HepG2 (cell line): ENCODE measurements around the gene CKLF. TPM values are rescaled to one million over a fixed set of nuclear protein-coding genes. Genes with fewer than 3 reads are reported as not detected.
A peak's percentile ranks its signal among the peaks of the same experiment; 100 is the strongest.

Source experiments
- AHR ChIP-seq: IDR thresholded peaks from 2 replicates; pipeline ENCODE4 v1.6.1; 2018; ENCODE audit warnings: missing genetic modification reagents, missing compliant biosample characterization
- NFKBIZ ChIP-seq: IDR thresholded peaks from 2 replicates; pipeline ENCODE4 v1.6.1; 2018; ENCODE audit warnings: missing genetic modification reagents, missing compliant biosample characterization
- POLR2A ChIP-seq, 2 experiments: IDR thresholded peaks; 2 replicates each; pipeline ENCODE4 v1.6.1; 2011; ENCODE audit warnings: low read depth in 2 of 2, low read length in 2 of 2, mild to moderate bottlenecking in 1 of 2, moderate library complexity in 1 of 2; ENCODE audit not compliant: insufficient read depth in 1 of 2
- RBM39 ChIP-seq: fragments of 200-400 bp; formaldehyde crosslinking; IDR thresholded peaks from one replicate; pipeline ENCODE4 v1.6.1; 2018; ENCODE audit warnings: antibody characterized with exemption, mild to moderate bottlenecking, low read depth, low read length; ENCODE audit not compliant: poor library complexity, severe bottlenecking
- ZNF253 ChIP-seq: sonication (generic); formaldehyde crosslinking; IDR thresholded peaks from 2 replicates; pipeline ENCODE4 v1.8.0; 2022; ENCODE audit warnings: mild to moderate bottlenecking, missing genetic modification reagents, borderline replicate concordance
- ZNF382 ChIP-seq: sonication (generic); formaldehyde crosslinking; IDR thresholded peaks from 2 replicates; pipeline ENCODE4 v1.5.0; 2020; ENCODE audit warnings: missing genetic modification reagents, mild to moderate bottlenecking, borderline replicate concordance
- ZNF484 ChIP-seq: sonication (generic); formaldehyde crosslinking; IDR thresholded peaks from 2 replicates; pipeline ENCODE4 v1.5.1; 2020; ENCODE audit warnings: mild to moderate bottlenecking, low read depth, missing genetic modification reagents, borderline replicate concordance
- ZNF557 ChIP-seq: sonication (generic); formaldehyde crosslinking; IDR thresholded peaks from 2 replicates; pipeline ENCODE4 v1.4.0; 2020; ENCODE audit warnings: missing genetic modification reagents
- ZNF577 ChIP-seq: sonication (generic); formaldehyde crosslinking; IDR thresholded peaks from 2 replicates; pipeline ENCODE4 v1.4.0; 2020; ENCODE audit warnings: mild to moderate bottlenecking, low read depth, missing genetic modification reagents, borderline replicate concordance
- ZNF674 ChIP-seq: sonication (generic); formaldehyde crosslinking; IDR thresholded peaks from 2 replicates; pipeline ENCODE4 v1.5.0; 2020; ENCODE audit warnings: low read depth, mild to moderate bottlenecking, missing genetic modification reagents
- ZNF724P ChIP-seq: sonication (generic); formaldehyde crosslinking; IDR thresholded peaks from 2 replicates; pipeline ENCODE4 v1.8.0; 2022; ENCODE audit warnings: missing genetic modification reagents, borderline replicate concordance
- ZNF773 ChIP-seq: sonication (generic); formaldehyde crosslinking; IDR thresholded peaks from 2 replicates; pipeline ENCODE4 v1.4.0; 2020; ENCODE audit warnings: missing genetic modification reagents, borderline replicate concordance
- ZNF839 ChIP-seq: sonication (generic); formaldehyde crosslinking; IDR thresholded peaks from 2 replicates; pipeline ENCODE4 v1.4.0; 2020; ENCODE audit warnings: missing genetic modification reagents, mild to moderate bottlenecking, borderline replicate concordance
- polyA plus RNA-seq, 8 experiments: library from polyadenylated mRNA; depleted of rRNA in 3 of 8; stranded (reverse) in 7 of 8; unstranded in 1 of 8; fragments of >200 nt; fragmentation: Illumina TruSeq in 4 of 8; extraction: Trizol in 4 of 8; gene quantifications; 2 replicates each; pipeline versions ENCODE4 v1.2.1 to v1.2.3, GENCODE V29; 2011 to 2016; ENCODE audit warnings: low read depth in 4 of 8, missing spikeins in 1 of 8, mixed read lengths in 1 of 8; ENCODE audit not compliant: insufficient read depth in 1 of 8
- total RNA-seq, 5 experiments: library from RNA; depleted of rRNA; stranded (reverse); fragments of >200 nt; fragmentation: Illumina TruSeq; extraction: Trizol; gene quantifications; 2 replicates each; pipeline ENCODE4 v1.2.3, GENCODE V29; 2016; ENCODE audit warnings: low read depth in 1 of 5
- TF ChIP-seq, protein P1 (sequence below): sonication (generic); formaldehyde crosslinking; IDR thresholded peaks from 2 replicates; pipeline ENCODE4 v1.4.0; 2020; ENCODE audit warnings: missing genetic modification reagents, borderline replicate concordance
- TF ChIP-seq, protein P2 (sequence below): sonication (generic); formaldehyde crosslinking; conservative IDR thresholded peaks from 2 replicates; pipeline ENCODE4 v1.8.1; 2023; ENCODE audit warnings: missing genetic modification reagents
- TF ChIP-seq, protein P3 (sequence below): sonication (generic); formaldehyde crosslinking; IDR thresholded peaks from 2 replicates; pipeline ENCODE4 v1.9.0; 2022; ENCODE audit warnings: low read depth, missing genetic modification reagents
- TF ChIP-seq, protein P4 (sequence below): sonication (generic); formaldehyde crosslinking; IDR thresholded peaks from 2 replicates; pipeline ENCODE4 v1.4.0; 2020; ENCODE audit warnings: mild to moderate bottlenecking, low read depth, missing genetic modification reagents

Gene CKLF
- total and polyA plus RNA-seq, 2 of the 13 experiments (the other 11 are each of a cell fraction or from before 2014, with no cell fraction given) = 120 to 167 TPM

DNA sequence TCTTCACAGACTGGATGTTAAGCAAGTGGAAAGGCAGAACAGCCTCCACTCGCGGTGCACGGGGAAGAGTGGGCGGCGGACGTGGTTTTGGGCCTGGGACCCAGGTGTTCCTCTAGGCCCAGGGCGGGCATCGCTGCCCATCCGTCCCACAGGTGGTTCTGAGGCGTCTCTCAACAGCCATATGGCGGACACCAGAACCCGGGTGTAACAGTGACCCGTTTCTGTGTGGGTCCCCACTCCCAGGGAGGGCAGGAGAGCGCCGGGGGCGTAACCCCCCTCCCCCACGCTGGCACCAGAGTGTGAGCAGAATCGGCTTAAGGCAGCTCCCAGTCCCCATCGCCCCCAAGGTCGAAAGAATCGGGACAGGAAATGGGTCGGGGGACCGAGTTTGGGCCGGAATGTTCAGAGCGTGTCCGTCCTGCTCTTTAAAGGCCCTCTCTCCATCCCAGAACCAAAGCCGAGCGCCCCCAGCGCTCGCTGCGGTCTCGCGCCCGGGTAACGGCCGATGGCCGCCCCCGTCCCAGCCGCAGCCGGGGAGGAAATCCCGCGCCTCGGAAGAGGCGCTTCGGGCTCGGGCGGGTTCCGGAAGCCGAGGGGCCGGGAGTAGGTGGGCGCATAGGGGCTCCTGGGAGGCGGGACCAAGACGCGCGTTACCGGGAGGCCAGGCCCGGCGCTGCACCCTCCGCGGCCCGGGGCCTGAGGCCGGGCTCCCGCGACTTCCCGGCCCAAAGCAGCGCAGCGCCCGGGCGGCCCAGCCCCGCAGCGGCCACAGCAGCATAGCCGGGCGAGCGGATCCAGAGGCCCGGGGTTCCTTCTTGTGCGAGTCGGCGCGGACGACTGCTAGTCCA, 2.9 kb upstream of the CKLF start, which contains the start of gene TK2 (continued):
- TF ChIP-seq, protein P1, sequence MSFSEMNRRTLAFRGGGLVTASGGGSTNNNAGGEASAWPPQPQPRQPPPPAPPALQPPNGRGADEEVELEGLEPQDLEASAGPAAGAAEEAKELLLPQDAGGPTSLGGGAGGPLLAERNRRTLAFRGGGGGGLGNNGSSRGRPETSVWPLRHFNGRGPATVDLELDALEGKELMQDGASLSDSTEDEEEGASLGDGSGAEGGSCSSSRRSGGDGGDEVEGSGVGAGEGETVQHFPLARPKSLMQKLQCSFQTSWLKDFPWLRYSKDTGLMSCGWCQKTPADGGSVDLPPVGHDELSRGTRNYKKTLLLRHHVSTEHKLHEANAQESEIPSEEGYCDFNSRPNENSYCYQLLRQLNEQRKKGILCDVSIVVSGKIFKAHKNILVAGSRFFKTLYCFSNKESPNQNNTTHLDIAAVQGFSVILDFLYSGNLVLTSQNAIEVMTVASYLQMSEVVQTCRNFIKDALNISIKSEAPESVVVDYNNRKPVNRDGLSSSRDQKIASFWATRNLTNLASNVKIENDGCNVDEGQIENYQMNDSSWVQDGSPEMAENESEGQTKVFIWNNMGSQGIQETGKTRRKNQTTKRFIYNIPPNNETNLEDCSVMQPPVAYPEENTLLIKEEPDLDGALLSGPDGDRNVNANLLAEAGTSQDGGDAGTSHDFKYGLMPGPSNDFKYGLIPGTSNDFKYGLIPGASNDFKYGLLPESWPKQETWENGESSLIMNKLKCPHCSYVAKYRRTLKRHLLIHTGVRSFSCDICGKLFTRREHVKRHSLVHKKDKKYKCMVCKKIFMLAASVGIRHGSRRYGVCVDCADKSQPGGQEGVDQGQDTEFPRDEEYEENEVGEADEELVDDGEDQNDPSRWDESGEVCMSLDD (CRISPR knock-in tag) = no peak; the same call in 1 of the 2 replicates
- peak; percentile 75; the same call in 1 of the 2 replicates for TF ChIP-seq ZNF674 (CRISPR knock-in tag)
- TF ChIP-seq, protein P2, sequence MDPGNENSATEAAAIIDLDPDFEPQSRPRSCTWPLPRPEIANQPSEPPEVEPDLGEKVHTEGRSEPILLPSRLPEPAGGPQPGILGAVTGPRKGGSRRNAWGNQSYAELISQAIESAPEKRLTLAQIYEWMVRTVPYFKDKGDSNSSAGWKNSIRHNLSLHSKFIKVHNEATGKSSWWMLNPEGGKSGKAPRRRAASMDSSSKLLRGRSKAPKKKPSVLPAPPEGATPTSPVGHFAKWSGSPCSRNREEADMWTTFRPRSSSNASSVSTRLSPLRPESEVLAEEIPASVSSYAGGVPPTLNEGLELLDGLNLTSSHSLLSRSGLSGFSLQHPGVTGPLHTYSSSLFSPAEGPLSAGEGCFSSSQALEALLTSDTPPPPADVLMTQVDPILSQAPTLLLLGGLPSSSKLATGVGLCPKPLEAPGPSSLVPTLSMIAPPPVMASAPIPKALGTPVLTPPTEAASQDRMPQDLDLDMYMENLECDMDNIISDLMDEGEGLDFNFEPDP = peak; percentile 96; the same call in 1 of the 2 replicates
- peak; percentile 87 to 89 for TF ChIP-seq POLR2A (IDR thresholded peaks at IDR 0.05; ENCODE audit: insufficient read depth in 1 of 2, low read depth in 2 of 2, low read length in 2 of 2)
- TF ChIP-seq NFKBIZ (CRISPR knock-in tag) = 0 out of 2 replicates have a peak, but pooled peaks have one; percentile 17
- TF ChIP-seq ZNF484 = no peak
- peak; percentile 85; the same call in 1 of the 2 replicates for TF ChIP-seq ZNF253
- TF ChIP-seq RBM39 = peak; percentile 82
- TF ChIP-seq AHR (CRISPR knock-in tag) = 0 out of 2 replicates have a peak, but pooled peaks have one; percentile 16
- TF ChIP-seq, protein P3, sequence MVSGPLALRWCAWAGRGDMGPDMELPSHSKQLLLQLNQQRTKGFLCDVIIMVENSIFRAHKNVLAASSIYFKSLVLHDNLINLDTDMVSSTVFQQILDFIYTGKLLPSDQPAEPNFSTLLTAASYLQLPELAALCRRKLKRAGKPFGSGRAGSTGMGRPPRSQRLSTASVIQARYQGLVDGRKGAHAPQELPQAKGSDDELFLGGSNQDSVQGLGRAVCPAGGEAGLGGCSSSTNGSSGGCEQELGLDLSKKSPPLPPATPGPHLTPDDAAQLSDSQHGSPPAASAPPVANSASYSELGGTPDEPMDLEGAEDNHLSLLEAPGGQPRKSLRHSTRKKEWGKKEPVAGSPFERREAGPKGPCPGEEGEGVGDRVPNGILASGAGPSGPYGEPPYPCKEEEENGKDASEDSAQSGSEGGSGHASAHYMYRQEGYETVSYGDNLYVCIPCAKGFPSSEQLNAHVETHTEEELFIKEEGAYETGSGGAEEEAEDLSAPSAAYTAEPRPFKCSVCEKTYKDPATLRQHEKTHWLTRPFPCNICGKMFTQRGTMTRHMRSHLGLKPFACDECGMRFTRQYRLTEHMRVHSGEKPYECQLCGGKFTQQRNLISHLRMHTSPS = no peak
- TF ChIP-seq ZNF839 (CRISPR knock-in tag) = no peak
- no peak for TF ChIP-seq ZNF382 (CRISPR knock-in tag)
- TF ChIP-seq ZNF557 (CRISPR knock-in tag) = no peak
- 0 out of 2 replicates have a peak, but pooled peaks have one; percentile 18 for TF ChIP-seq ZNF724P (CRISPR knock-in tag)
- TF ChIP-seq ZNF577 (CRISPR knock-in tag) = no peak
- TF ChIP-seq, protein P4, sequence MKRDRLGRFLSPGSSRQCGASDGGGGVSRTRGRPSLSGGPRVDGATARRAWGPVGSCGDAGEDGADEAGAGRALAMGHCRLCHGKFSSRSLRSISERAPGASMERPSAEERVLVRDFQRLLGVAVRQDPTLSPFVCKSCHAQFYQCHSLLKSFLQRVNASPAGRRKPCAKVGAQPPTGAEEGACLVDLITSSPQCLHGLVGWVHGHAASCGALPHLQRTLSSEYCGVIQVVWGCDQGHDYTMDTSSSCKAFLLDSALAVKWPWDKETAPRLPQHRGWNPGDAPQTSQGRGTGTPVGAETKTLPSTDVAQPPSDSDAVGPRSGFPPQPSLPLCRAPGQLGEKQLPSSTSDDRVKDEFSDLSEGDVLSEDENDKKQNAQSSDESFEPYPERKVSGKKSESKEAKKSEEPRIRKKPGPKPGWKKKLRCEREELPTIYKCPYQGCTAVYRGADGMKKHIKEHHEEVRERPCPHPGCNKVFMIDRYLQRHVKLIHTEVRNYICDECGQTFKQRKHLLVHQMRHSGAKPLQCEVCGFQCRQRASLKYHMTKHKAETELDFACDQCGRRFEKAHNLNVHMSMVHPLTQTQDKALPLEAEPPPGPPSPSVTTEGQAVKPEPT (CRISPR knock-in tag) = 0 out of 2 replicates have a peak, but pooled peaks have one; percentile 53
- no peak for TF ChIP-seq ZNF773
